HCT116 (cell line): ENCODE measurements around the gene PRM2. TPM values are rescaled to one million over a fixed set of nuclear protein-coding genes. Genes with fewer than 3 reads are reported as not detected.

Source experiments
- ATAC-seq: fragments of 200-7000 bp; cut with Tn5 transposase; 2 replicates; pipeline ENCODE4 v1.9.1; 2020; ENCODE audit warnings: mild to moderate bottlenecking, moderate library complexity
- BruUV-seq: library from RNA; stranded (reverse); fragments of 400-500 nt; replicated peaks from 2 replicates; lab custom pipeline; 2021; lab: Mats Ljungman, UMichigan
- CTCF ChIA-PET: fragments of 300-600 bp; sonication (Branson Sonifier 250); formaldehyde crosslinking; loops from one replicate; lab custom pipeline; 2021; ENCODE audit warnings: antibody characterized with exemption; lab: Charles Lee
- POLR2A ChIA-PET: fragments of 300-600, 350-600 bp; sonication (Branson Sonifier 250); formaldehyde crosslinking; loops from one replicate; lab custom pipeline; 2021; ENCODE audit warnings: antibody characterized with exemption; lab: Charles Lee
- RAD21 ChIA-PET, 2 experiments: fragments of 300-600 bp; sonication (Branson Sonifier 250); formaldehyde crosslinking; loops; one replicate each; lab custom pipeline; 2023; ENCODE audit warnings: low total read pairs in 2 of 2; ENCODE audit not compliant: uncharacterized antibody in 2 of 2, unreplicated experiment in 2 of 2, low non-redundant PET in 1 of 2; lab: Charles Lee
- DNase-seq: peaks from one replicate; pipeline ENCODE4 v3.0.0-alpha.2; 2010; ENCODE audit warnings: low read depth, low spot score
- H2AFZ ChIP-seq: fragments of 200-600 bp; shearing (Covaris generic), sonication (generic); 2 replicates; pipeline ENCODE4 v1.6.1; 2017; ENCODE audit warnings: low read depth, mixed run types, mixed read lengths, antibody characterized with exemption, low read length; ENCODE audit not compliant: poor library complexity, severe bottlenecking
- H3K27ac ChIP-seq: 2 replicates; pipeline ENCODE4 v1.5.1; 2012; ENCODE audit warnings: low read depth, low read length
- H3K27me3 ChIP-seq: fragments of 200-600 bp; sonication (generic); 2 replicates; pipeline ENCODE4 v1.6.1; 2016; ENCODE audit warnings: mixed run types, low read length, mixed read lengths; ENCODE audit not compliant: insufficient read depth
- H3K36me3 ChIP-seq, 2 experiments: fragments of 200-500 bp in 1 of 2; fragments of 200-600 bp in 1 of 2; sonication (Bioruptor generic) in 1 of 2; sonication (generic) in 1 of 2; 2 replicates each; pipeline versions ENCODE4 v1.5.1 to v1.6.1; 2014 to 2016; ENCODE audit warnings: low read length in 2 of 2, inconsistent platforms in 1 of 2, mixed read lengths in 1 of 2, mixed run types in 1 of 2; ENCODE audit not compliant: insufficient read depth in 2 of 2, control insufficient read depth in 1 of 2
- H3K4me1 ChIP-seq, 2 experiments: fragments of 200-600 bp in 1 of 2; sonication (generic) in 1 of 2; 2 replicates each; pipeline versions ENCODE4 v1.5.1 to v1.6.1; 2012 to 2017; ENCODE audit warnings: low read length in 2 of 2, inconsistent platforms in 1 of 2, mild to moderate bottlenecking in 1 of 2, mixed read lengths in 1 of 2, mixed run types in 1 of 2, moderate library complexity in 1 of 2; ENCODE audit not compliant: insufficient read depth in 2 of 2, control insufficient read depth in 1 of 2
- H3K4me2 ChIP-seq: fragments of 200-600 bp; sonication (generic); 2 replicates; pipeline ENCODE4 v1.6.1; 2017; ENCODE audit warnings: mixed run types, low read length, mixed read lengths
- H3K4me3 ChIP-seq, 2 experiments: fragments of 200-600 bp in 1 of 2; sonication (generic) in 1 of 2; replicated peaks in 1 of 2; 2 replicates each; pipeline ENCODE4 v1.5.1; 2011 to 2016; ENCODE audit warnings: low read length in 2 of 2, control low read depth in 1 of 2, low read depth in 1 of 2, mild to moderate bottlenecking in 1 of 2, mixed read lengths in 1 of 2, mixed run types in 1 of 2
- H3K79me2 ChIP-seq: fragments of 200-600 bp; sonication (generic); 2 replicates; pipeline ENCODE4 v1.6.1; 2017; ENCODE audit warnings: mild to moderate bottlenecking, mixed run types, low read length, moderate library complexity, mixed read lengths; ENCODE audit not compliant: insufficient read depth
- H3K9ac ChIP-seq: fragments of 200-600 bp; sonication (generic); 2 replicates; pipeline ENCODE4 v1.6.1; 2016; ENCODE audit warnings: low read length, mixed read lengths
- H3K9me2 ChIP-seq: fragments of 200-600 bp; sonication (generic), shearing (Covaris generic); 2 replicates; pipeline ENCODE4 v1.6.1; 2017; ENCODE audit warnings: mixed run types, mild to moderate bottlenecking, moderate library complexity; ENCODE audit not compliant: insufficient read depth
- H3K9me3 ChIP-seq, 2 experiments: fragments of 200-500 bp in 1 of 2; fragments of 200-600 bp in 1 of 2; sonication (Bioruptor generic) in 1 of 2; sonication (generic) in 1 of 2; 2 replicates each; pipeline ENCODE4 v1.6.1; 2014 to 2017; ENCODE audit warnings: low read length in 2 of 2, mixed read lengths in 2 of 2, inconsistent platforms in 1 of 2, low read depth in 1 of 2, mild to moderate bottlenecking in 1 of 2, mixed run types in 1 of 2, moderate library complexity in 1 of 2; ENCODE audit not compliant: control insufficient read depth in 1 of 2, insufficient read depth in 1 of 2
- H4K20me1 ChIP-seq: fragments of 200-600 bp; sonication (generic), shearing (Covaris generic); 2 replicates; pipeline ENCODE4 v1.6.1; 2017; ENCODE audit warnings: mixed run types, mild to moderate bottlenecking, moderate library complexity; ENCODE audit not compliant: insufficient read depth
- CBX3 ChIP-seq: IDR thresholded peaks from 2 replicates; pipeline ENCODE4 v1.6.1; 2012; ENCODE audit warnings: low read depth
- ELF1 ChIP-seq: IDR thresholded peaks from 2 replicates; pipeline ENCODE4 v1.6.1; 2012; ENCODE audit warnings: low read depth, borderline replicate concordance
- EZH2 ChIP-seq: fragments of 200-600 bp; sonication (generic); IDR thresholded peaks from 2 replicates; pipeline ENCODE4 v1.6.1; 2017; ENCODE audit warnings: antibody characterized with exemption, mixed run types
- JUND ChIP-seq: IDR thresholded peaks from 2 replicates; pipeline ENCODE4 v1.6.1; 2012
- SIN3A ChIP-seq: IDR thresholded peaks from 2 replicates; pipeline ENCODE4 v1.6.1; 2012; ENCODE audit warnings: low read depth
- SP1 ChIP-seq: IDR thresholded peaks from 2 replicates; pipeline ENCODE4 v1.6.1; 2012; ENCODE audit warnings: low read depth
- SRF ChIP-seq: IDR thresholded peaks from 2 replicates; pipeline ENCODE4 v1.6.1; 2012; ENCODE audit warnings: low read depth
- YY1 ChIP-seq: IDR thresholded peaks from 2 replicates; pipeline ENCODE4 v1.6.1; 2011; ENCODE audit warnings: low read length, low read depth, moderate library complexity, mild to moderate bottlenecking; ENCODE audit not compliant: insufficient replicate concordance; ENCODE audit errors: extremely low read depth
- ZNF274 ChIP-seq: fragments of 200-500 bp; sonication (Bioruptor generic); IDR thresholded peaks from 2 replicates; pipeline ENCODE4 v1.6.1; 2014; ENCODE audit warnings: mild to moderate bottlenecking, low read depth, low read length, inconsistent platforms
- intact Hi-C: fragments of 100-400 bp; cut with micrococcal nuclease; formaldehyde crosslinking; loops from 2 replicates; pipeline ENCODE4 v1.10.0; 2022
- total RNA-seq: library from RNA; stranded (reverse); gene quantifications from one replicate; pipeline ENCODE4 v1.2.1, GENCODE V29; 2021; ENCODE audit not compliant: unreplicated experiment
- TF ChIP-seq, protein P1 (sequence below), 3 experiments: fragments of 200-600 bp in 1 of 3; sonication (generic) in 1 of 3; IDR thresholded peaks in 2 of 3; conservative IDR thresholded peaks in 1 of 3; 2 replicates each; pipeline ENCODE4 v1.5.1; 2012 to 2017; ENCODE audit warnings: low read depth in 2 of 3, low read length in 2 of 3, antibody characterized with exemption in 1 of 3, borderline replicate concordance in 1 of 3, control low read depth in 1 of 3, mild to moderate bottlenecking in 1 of 3, mixed read lengths in 1 of 3, mixed run types in 1 of 3, moderate library complexity in 1 of 3; ENCODE audit not compliant: insufficient read depth in 1 of 3
- TF ChIP-seq, protein P2 (sequence below): IDR thresholded peaks from 2 replicates; pipeline ENCODE4 v1.6.1; 2012; ENCODE audit warnings: low read depth

The PRM2 gene
- total RNA-seq, 1 experiment from 2014 or later = not detected

DNA sequence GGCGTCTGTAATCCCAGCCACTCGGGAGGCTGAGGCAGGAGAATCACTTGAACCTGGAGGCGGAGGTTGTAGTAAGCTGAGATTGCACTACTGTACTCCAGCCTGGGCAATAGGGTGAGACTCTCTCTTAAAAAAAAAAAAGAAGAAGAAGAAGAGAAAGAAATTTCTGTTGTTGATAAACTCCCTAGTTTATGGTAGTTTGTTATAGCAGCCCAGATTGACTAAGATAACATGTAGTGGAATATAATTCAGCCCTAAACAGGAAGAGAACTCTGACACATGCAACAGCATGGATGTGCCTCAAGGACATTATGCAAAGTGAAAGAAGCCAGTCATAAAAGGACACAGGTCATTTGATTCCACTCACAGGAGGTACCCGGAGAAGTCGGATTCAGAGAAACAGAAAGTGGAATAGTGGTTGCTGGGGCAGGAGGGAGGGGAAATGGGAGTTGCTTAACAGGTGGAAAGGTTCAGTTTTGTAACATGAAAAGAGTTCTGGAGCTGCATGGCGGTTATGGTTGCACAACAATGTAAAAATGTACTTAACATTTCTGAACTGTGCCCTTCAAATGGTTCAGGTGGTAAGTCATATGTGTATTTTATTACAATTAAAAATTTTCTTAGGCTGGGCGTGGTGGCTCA is 30.8 kb upstream of the PRM2 start:
- CTCF ChIA-PET = no interaction called here
- H3K9me2 ChIP-seq = no peaks in the 10 kb centered on the region
- POLR2A ChIA-PET = no interaction called here
- peaks cover 5 to 6% of the 10 kb centered on the region in 2 experiments for H3K4me1 ChIP-seq
- TF ChIP-seq YY1 (no peak), SIN3A (no peak), ZNF274 (no peak), JUND (no peak), SP1 (no peak), ELF1 (no peak), CBX3 (no peak)
- TF ChIP-seq, protein P1, sequence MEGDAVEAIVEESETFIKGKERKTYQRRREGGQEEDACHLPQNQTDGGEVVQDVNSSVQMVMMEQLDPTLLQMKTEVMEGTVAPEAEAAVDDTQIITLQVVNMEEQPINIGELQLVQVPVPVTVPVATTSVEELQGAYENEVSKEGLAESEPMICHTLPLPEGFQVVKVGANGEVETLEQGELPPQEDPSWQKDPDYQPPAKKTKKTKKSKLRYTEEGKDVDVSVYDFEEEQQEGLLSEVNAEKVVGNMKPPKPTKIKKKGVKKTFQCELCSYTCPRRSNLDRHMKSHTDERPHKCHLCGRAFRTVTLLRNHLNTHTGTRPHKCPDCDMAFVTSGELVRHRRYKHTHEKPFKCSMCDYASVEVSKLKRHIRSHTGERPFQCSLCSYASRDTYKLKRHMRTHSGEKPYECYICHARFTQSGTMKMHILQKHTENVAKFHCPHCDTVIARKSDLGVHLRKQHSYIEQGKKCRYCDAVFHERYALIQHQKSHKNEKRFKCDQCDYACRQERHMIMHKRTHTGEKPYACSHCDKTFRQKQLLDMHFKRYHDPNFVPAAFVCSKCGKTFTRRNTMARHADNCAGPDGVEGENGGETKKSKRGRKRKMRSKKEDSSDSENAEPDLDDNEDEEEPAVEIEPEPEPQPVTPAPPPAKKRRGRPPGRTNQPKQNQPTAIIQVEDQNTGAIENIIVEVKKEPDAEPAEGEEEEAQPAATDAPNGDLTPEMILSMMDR (IDR thresholded peaks at IDR 0.05 in 2 of 3, conservative IDR thresholded peaks at IDR 0.05 in 1 of 3; ENCODE audit: borderline replicate concordance in 1 of 3, insufficient read depth in 1 of 3, low read depth in 2 of 3, low read length in 2 of 3) = no peak
- DNase-seq (no peak), ATAC-seq (no peak)
- no peak overlapping the region for H3K27ac ChIP-seq
- no peaks in the 10 kb centered on the region for H3K79me2 ChIP-seq
- no peak overlapping the region for H3K9ac ChIP-seq
- no peak overlapping the region for H3K4me3 ChIP-seq
- H3K27me3 ChIP-seq = no peaks in the 10 kb centered on the region
- H3K4me2 ChIP-seq = no peak overlapping the region
- intact Hi-C loops = no loop called here
- no peaks in the 10 kb centered on the region for H3K9me3 ChIP-seq
- no peaks in the 10 kb centered on the region for H4K20me1 ChIP-seq
- no peaks in the 10 kb centered on the region for H3K36me3 ChIP-seq
- RAD21 ChIA-PET = no interaction called here
- H2AFZ ChIP-seq = no peak overlapping the region
- BruUV-seq = no TSS peak

GRCh38 chr16:11306381-11306780 is 30.1 kb upstream of the PRM2 start:
- no peaks in the 10 kb centered on the region for H3K9me3 ChIP-seq
- no peak for DNase-seq
- no peak overlapping the region for H3K27ac ChIP-seq
- no TSS peak for BruUV-seq
- ChIA-PET POLR2A (no interaction called here), RAD21 (no interaction called here), CTCF (no interaction called here)
- H3K4me2 ChIP-seq = no peak overlapping the region
- no peak overlapping the region for H3K4me3 ChIP-seq
- H3K9ac ChIP-seq = no peak overlapping the region
- H3K79me2 ChIP-seq = no peaks in the 10 kb centered on the region
- no peaks in the 10 kb centered on the region for H3K9me2 ChIP-seq
- H4K20me1 ChIP-seq = no peaks in the 10 kb centered on the region
- intact Hi-C loops = no loop called here
- no peak overlapping the region for H2AFZ ChIP-seq
- no peak for ATAC-seq
- no peaks in the 10 kb centered on the region for H3K4me1 ChIP-seq
- H3K36me3 ChIP-seq = no peaks in the 10 kb centered on the region
- H3K27me3 ChIP-seq = no peaks in the 10 kb centered on the region
- no peak for TF ChIP-seq SIN3A
- TF ChIP-seq, protein P2, sequence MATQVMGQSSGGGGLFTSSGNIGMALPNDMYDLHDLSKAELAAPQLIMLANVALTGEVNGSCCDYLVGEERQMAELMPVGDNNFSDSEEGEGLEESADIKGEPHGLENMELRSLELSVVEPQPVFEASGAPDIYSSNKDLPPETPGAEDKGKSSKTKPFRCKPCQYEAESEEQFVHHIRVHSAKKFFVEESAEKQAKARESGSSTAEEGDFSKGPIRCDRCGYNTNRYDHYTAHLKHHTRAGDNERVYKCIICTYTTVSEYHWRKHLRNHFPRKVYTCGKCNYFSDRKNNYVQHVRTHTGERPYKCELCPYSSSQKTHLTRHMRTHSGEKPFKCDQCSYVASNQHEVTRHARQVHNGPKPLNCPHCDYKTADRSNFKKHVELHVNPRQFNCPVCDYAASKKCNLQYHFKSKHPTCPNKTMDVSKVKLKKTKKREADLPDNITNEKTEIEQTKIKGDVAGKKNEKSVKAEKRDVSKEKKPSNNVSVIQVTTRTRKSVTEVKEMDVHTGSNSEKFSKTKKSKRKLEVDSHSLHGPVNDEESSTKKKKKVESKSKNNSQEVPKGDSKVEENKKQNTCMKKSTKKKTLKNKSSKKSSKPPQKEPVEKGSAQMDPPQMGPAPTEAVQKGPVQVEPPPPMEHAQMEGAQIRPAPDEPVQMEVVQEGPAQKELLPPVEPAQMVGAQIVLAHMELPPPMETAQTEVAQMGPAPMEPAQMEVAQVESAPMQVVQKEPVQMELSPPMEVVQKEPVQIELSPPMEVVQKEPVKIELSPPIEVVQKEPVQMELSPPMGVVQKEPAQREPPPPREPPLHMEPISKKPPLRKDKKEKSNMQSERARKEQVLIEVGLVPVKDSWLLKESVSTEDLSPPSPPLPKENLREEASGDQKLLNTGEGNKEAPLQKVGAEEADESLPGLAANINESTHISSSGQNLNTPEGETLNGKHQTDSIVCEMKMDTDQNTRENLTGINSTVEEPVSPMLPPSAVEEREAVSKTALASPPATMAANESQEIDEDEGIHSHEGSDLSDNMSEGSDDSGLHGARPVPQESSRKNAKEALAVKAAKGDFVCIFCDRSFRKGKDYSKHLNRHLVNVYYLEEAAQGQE = no peak
- no peak for TF ChIP-seq ZNF274
- TF ChIP-seq ELF1 = no peak
- TF ChIP-seq SRF = no peak
- no peak for TF ChIP-seq EZH2
- TF ChIP-seq, protein P1 (IDR thresholded peaks at IDR 0.05 in 2 of 3, conservative IDR thresholded peaks at IDR 0.05 in 1 of 3; ENCODE audit: borderline replicate concordance in 1 of 3, insufficient read depth in 1 of 3, low read depth in 2 of 3, low read length in 2 of 3) = no peak
